GM18858 (cell line): ENCODE results near the gene SCARB1.

Source experiments
- ATAC-seq: cut with Tn5 transposase; IDR thresholded peaks from one replicate; pipeline ENCODE4 v1.9.1; 2021; ENCODE audit not compliant: unreplicated experiment

The SCARB1 gene

DNA sequence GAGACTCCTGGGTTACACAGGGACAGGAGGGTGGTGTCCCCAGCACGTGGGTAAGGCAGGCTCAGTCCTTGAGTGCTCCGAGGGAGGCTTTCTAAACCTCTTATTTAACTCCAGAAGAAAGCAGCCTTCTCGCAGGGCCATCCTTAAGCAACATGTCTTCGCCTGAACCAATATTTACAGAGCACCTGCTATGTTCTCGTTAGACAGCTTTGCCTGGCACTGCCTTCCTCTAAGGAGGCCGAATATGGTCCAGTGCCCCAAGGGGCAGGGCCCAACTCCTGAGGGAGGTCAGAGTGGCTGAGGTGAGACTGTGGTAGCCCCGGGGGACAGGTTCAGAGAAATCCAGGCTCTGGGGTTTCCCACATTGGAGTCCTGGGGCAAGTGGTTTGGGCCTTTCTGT is 2.1 kb upstream of the SCARB1 start:
- ATAC-seq: no peak

DNA sequence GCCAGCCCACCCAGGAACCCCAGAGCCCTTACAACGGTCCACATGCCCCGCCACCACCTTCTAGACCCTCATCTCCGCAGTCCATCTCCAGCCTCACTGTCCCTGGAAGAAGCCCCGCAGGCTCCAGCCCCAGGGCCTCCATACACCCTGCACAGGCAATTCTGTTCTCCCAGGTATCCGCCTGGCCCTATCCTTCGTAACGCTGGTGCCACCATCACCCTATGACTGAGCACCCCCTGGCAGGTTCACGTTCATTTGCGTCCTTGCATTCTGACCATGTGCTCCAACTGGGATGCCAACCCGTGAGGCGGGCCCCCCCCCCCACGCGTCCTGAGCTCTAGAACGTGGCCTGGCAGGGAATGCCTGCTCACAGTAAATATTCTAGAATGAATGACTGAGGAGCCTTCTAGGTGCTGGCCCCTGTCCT is 675 bp upstream of the SCARB1 start:
- ATAC-seq: no peak

GRCh38 chr12:124862768-124863415 is 772 bp downstream of the SCARB1 start:
- ATAC-seq: no peak

DNA sequence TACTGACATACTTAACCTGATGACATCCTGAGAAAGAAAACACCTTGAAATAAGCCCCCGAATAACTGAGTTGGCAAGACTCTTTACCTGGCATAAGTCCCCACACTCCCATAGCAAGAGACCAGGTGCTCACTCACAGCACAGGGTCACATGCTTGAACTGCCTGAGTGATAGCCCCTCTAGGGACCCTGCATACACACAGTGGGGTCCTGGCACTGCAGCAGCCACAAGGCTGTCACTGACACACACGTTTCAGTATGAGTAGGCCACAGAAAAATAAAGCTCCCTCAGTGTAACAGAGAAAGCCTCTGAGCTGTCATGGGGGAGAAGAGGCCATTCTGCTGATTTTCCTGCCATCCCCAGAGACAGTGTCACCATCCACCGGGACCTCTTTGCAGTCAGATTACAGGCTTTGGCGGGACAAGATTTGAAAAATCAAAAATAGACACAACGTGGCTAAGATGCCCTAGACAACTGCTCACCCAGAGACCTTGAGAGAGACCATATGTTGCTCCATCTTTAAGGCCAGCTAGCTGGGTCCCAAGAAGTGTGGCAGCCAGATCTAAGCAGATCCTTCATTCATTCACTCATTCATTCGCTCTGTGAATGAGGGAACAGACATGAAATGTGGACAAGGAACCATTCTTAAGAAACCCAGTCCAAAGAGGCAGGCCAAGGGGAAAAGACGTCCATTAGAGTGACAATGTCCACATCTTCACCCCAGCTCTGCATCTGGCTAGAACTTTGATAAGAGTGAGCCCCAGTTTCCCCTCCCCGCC is 1.6 kb downstream of the SCARB1 start:
- peak; percentile 34 for ATAC-seq

DNA sequence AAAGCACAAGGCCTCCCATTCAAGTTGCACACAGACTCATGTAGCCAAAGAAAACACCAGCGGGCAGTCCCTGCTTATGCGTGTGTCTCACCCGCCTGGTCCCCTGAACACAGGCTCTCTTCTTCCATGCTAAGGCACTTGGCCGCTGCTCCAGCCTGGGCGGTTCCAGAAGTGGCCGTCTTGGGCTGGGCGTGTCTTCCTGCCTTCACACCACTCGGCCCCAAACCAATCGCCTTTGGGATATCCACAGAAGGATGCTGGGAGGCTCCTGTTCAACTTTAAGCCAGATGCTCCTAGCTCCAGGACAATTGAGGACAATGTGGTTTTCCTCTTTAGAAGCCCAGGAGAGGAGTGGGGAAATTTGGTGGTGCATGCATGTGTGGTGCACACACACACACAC is 2.2 kb downstream of the SCARB1 start:
- no peak for ATAC-seq

DNA sequence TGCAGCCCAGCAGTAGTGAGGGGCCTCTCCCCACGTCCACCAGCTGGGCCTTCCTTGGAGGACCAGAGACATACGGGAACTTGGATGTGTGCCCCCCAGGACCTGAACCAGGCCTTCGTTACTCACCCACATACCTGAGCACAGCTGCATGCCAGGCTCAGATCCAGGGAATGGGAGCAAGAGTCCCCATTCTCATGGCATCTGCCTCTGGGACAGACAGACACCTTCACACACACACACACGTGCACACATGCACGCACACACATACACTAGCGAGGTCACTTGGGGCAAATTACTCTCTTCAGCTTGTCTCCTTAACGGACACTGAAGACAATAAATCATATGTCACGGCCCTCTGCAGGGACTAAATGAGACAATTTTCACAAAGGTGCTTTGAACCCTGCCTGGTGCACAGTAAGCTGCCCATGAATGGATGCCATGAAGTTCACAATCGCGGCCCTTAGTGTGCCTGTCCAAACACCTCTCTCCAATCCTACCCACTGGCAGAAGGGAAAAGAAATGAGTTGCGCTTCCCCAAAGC is 5.7 kb downstream of the SCARB1 start:
- ATAC-seq: no peak

DNA sequence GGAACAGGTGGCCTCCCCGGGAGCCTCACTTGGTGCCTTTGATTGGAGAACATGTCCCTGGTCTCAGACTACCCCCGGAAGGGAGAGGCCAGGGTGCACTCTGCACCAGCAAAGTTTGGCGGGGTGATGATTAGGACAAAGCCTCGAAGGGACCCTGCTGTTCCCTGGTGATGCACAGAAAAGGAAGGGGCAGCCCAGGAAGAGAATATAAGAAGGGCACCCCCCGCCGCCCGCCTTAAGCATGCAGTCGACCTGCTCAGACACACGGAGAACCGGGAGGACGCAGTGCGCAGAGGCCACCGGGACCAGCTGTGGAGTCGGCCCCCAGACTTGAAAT is 6.9 kb downstream of the SCARB1 start:
- no peak for ATAC-seq

DNA sequence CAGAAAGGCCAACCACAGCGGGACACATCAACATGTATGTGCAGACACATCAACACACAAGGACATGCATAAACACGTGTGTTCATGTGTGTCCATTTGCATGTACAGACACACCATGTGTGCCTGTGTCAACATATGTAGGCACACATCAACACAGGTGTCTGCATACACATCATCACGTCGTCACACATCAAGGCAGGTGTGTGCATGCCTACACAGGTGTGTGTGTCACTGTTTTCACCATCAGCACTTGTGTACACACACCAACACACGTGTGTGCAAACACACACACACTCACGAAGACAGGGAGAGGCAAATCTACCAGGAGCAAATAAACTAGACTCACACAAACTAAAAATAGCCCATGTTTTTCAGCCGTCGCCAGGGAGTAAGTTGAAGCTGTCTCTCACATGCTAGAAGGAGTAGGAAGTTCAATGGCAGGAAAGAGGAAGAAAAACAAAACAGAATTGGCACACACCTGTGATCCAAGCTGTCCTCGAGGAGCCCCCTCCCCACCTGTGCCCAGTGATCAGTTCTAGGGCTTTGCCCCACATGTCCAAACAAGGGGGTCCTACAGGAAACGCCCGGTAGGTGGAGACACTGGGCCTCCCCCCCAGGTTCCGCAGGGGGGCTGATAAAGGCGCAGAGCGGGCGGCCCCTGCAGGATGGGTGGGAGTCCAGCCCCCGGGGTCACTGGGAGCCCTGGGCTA is 7.4 kb downstream of the SCARB1 start:
- no peak for ATAC-seq

DNA sequence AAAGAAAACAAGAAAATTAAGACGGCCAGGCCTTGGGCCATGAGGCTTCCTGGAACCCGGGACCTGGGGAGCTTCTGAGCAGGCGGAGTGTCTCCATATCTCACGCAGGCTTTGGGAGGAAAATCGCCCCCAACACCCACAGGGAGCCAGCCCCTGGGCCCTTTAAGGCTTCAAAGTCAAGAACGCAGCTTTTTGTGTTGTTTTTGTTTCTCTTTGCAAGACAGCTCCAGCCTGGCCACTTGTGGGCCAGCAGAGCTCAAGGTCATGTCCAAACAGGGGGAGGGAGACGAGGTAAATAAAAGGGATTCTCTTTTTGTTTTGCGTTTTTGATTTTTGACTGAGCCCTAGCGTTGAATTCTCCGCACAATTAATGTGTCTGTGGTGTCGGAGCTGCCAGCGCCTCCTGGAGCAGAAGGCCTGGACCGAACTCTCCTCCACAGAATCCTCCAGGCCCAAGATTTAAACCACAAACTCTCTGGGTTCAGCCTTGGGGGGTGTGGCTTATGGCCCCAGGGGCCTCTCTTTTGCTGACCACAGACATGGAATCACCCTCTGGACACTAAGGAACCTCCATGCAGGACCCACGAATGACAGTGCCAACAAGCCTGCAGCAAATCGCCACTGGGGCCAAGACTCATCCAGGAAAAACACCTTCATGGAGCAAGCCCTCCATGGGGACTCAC is 8.2 kb downstream of the SCARB1 start:
- ATAC-seq: no peak

GRCh38 chr12:124854637-124855184 is 9.0 kb downstream of the SCARB1 start:
- ATAC-seq: no peak

GRCh38 chr12:124853781-124854636 is 9.7 kb downstream of the SCARB1 start:
- no peak for ATAC-seq

DNA sequence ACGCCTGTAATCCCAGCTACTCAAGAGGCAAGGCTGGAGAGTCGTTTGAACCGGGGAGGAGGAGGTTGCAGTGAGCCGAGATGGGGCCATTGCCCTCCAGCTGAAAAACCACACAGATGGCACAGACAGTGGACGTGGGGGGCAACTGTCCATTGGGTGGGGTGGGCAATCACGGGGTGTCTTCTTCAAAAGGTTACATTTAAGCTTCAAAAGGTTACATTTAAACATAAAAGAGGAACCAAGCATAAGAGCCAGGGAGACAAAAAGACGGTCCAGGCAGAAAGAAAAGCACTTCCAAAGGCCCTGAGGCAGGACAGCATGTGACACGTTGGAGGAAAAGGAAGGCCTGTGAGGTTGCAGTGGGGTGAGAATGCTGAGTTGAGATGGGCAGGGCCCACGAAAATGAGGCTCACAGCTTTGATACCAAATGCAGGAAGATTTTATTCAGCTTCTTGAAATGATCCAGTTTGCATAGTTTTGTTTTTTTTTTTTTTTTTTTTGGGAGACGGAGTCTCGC is 10.7 kb downstream of the SCARB1 start:
- ATAC-seq: no peak

DNA sequence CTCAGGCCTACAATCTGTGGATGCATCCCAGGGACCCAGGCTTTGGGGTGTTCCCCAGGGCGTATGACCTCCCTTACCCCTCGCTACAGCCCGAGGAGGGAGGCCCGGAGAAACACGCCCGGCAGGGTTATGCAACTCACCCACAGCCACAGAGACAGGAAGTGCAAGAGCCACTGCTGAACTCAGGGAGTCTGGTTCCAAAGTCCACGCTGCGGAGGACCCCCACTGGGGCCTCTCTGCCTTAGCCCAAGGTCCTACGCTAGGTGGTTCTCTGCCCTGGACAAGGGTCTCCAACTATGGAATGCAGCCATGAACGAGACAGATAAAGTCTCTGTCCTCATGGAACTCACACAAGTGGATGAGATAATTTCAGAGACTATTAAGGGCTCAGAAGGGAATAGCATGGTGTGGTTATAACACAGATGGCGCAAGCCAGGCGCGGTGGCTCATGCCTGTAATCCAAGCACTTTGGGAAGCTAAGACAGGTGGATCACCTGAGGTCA is 11.3 kb downstream of the SCARB1 start:
- ATAC-seq: no peak

GRCh38 chr12:124851342-124851741 is 12.3 kb downstream of the SCARB1 start:
- no peak for ATAC-seq

- no peak for ATAC-seq
Measured at GRCh38 chr12:124849382-124849781, 14.3 kb downstream of the SCARB1 start.

DNA sequence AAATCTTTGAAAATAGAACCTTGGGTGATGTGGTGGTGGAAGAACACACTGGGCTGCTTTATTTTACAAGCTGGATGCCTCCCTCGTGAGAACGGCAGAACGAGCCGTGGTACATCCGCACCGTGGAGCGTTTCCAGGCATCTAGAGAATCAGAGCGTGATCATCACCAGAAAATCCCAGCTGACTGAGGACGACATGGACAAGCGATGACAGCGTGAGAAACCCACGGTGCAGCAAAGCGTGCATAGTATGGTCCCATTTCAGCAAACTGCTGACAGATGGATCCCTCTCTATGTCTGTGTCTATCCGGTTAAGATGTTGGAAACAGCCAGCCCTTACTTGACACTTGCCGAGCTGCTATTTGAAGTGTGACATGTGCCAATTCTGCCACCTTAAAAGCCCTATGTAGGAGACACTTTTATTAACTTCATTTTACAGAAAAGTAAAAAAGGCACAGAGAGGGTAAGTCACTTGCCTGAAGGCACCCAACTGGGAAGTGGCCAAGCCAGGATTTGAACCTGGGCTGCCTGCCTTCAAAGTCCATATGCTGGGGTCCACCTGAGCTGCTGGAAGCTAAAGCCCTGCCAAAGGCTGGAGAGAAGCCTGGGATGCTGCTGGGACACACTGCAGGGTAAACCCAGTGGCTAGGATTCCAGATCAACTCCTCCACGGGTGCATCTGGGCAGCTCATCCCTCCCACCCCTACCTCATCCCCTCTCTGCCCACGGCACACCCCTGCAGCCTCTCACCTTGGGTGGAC is 14.9 kb downstream of the SCARB1 start:
- ATAC-seq: no peak

GRCh38 chr12:124847113-124848074 is 16.3 kb downstream of the SCARB1 start:
- ATAC-seq: no peak
